ENCODE results near the gene CNIH2. TPM values are rescaled to one million over a fixed set of nuclear protein-coding genes. Genes with fewer than 3 reads are reported as not detected.
A peak's percentile ranks its signal among the peaks of the same experiment; 100 is the strongest.

CNIH2 gene
- total and polyA plus RNA-seq, 2 of the 8 experiments (the other 6 are each of a cell fraction or from before 2014, with no cell fraction given), result 12.5 to 15.8 TPM

- Histone ChIP-seq H3K36me3 (ENCODE audit: control insufficient read depth in 2 of 4, insufficient read depth in 4 of 4, low read length in 3 of 4) (no peaks in the 10 kb centered on the region), H3K27me3 (replicated peaks in 1 of 4; ENCODE audit: control insufficient read depth in 3 of 4, extremely low read depth in 1 of 4, insufficient read depth in 3 of 4, low read length in 3 of 4) (peaks cover 0 to 8% (median 5%) of the 10 kb centered on the region in 4 experiments; a peak in 3 of 7 replicates), H2AK5ac (ENCODE audit: low read depth, low read length) (no peak overlapping the region), H3K9ac (replicated peaks in 1 of 4; ENCODE audit: extremely low read depth in 1 of 4, low read depth in 3 of 4, low read length in 3 of 4) (no peak overlapping the region), H2BK15ac (ENCODE audit: low read length) (no peak overlapping the region), H3K79me1 (ENCODE audit: low read depth, low read length) (no peaks in the 10 kb centered on the region), H3K14ac (ENCODE audit: insufficient read length) (no peak overlapping the region), H4K91ac (replicated peaks; ENCODE audit: insufficient read length, low read length) (no peak overlapping the region), H3K56ac (replicated peaks; ENCODE audit: insufficient read length, low read depth, low read length) (no peak overlapping the region), H2BK5ac (ENCODE audit: low read depth, low read length) (no peak overlapping the region), H4K20me1 (replicated peaks in 1 of 2; ENCODE audit: control insufficient read depth in 1 of 2, insufficient read depth in 2 of 2, low read length in 2 of 2) (no peaks in the 10 kb centered on the region), H3K23ac (ENCODE audit: insufficient read length) (no peak overlapping the region), H3K4me2 (ENCODE audit: insufficient read depth in 1 of 2, low read depth in 2 of 2, low read length in 2 of 2) (no peak overlapping the region), H3K4me1 (replicated peaks in 1 of 4; ENCODE audit: control insufficient read depth in 3 of 4, insufficient read depth in 4 of 4, low read length in 3 of 4) (peaks cover 4 to 16% (median 11%) of the 10 kb centered on the region in 4 experiments), H2BK12ac (ENCODE audit: low read depth, low read length) (peak overlapping the region; percentile 17; the same call in 1 of the 2 replicates), H4K5ac (ENCODE audit: insufficient read length, low read depth, low read length) (no peak overlapping the region), H3K4ac (replicated peaks; ENCODE audit: insufficient read length, low read depth, low read length) (no peak overlapping the region), H2BK20ac (ENCODE audit: low read length) (no peak overlapping the region), H3K27ac (ENCODE audit: low read depth, low read length) (no peak overlapping the region), H3K4me3 (ENCODE audit: extremely low read depth in 1 of 4, insufficient read depth in 2 of 4, low read depth in 3 of 4, low read length in 4 of 4) (no peak overlapping the region), H2BK120ac (replicated peaks; ENCODE audit: low read depth, low read length) (no peak overlapping the region), H3K23me2 (ENCODE audit: low read depth, low read length) (peaks cover 3% of the 10 kb centered on the region; the same call in 1 of the 2 replicates), H3K18ac (ENCODE audit: extremely low read depth, low read length) (no peak overlapping the region), H2AFZ (ENCODE audit: low read length) (no peak overlapping the region), H3K9me3 (ENCODE audit: insufficient read depth in 2 of 2, low read depth in 1 of 2, low read length in 1 of 2) (no peaks in the 10 kb centered on the region), H4K8ac (ENCODE audit: extremely low read depth, insufficient read depth, low read length) (no peak overlapping the region), H3K79me2 (ENCODE audit: control insufficient read depth in 1 of 2, insufficient read depth in 2 of 2, low read length in 2 of 2) (no peaks in the 10 kb centered on the region)
- DNase-seq (ENCODE audit: low read depth in 1 of 2, low spot score in 2 of 2) (no peak), FAIRE-seq (no peak)
- WGBS, 2 experiments (ENCODE audit: extremely low coverage in 1 of 2, insufficient coverage in 1 of 2, insufficient read length in 1 of 2, insufficient replicate concordance in 2 of 2, low coverage in 1 of 2, low lambda C conversion rate in 2 of 2, missing lambda C conversion rate in 1 of 2), result 92% methylated on average over 11 of the region's 11 CpGs; no CpG with 5 or more reads in 1 of the 2 experiments
- ChIA-PET CTCF (ENCODE audit: partially characterized antibody) (interaction anchor here (1.2 to 2.0 kb wide), 15 partner anchors 10 to 101 kb away, joined by 3 to 48 read pairs (median 6); partner anchors contain the start of genes RIN1, TMEM151A and YIF1A), POLR2A (ENCODE audit: partially characterized antibody) (interaction anchor here (1.0 to 1.5 kb wide), 4 partner anchors 10 to 40 kb away, joined by 3 to 7 read pairs (median 4); partner anchors contain the start of genes BRMS1 and RIN1)
- TF ChIP-seq FOSL1 (IDR thresholded peaks at IDR 0.05; ENCODE audit: insufficient read depth, low read depth, low read length) (no peak), NRF1 (IDR thresholded peaks at IDR 0.05; ENCODE audit: low read depth, low read length) (no peak), SP1 (IDR thresholded peaks at IDR 0.05; ENCODE audit: low read depth, low read length) (no peak), TAF1 (IDR thresholded peaks at IDR 0.05; ENCODE audit: low read depth, low read length) (no peak), SIRT6 (IDR thresholded peaks at IDR 0.05; ENCODE audit: low read length) (no peak), EP300 (IDR thresholded peaks at IDR 0.05; ENCODE audit: borderline replicate concordance in 1 of 2, low read depth in 2 of 2, low read length in 2 of 2) (no peak), JUND (IDR thresholded peaks at IDR 0.05; ENCODE audit: low read length) (no peak), TAF7 (optimal IDR thresholded peaks at IDR 0.05; ENCODE audit: borderline replicate concordance, low read depth, low read length) (no peak)
Measured at GRCh38 chr11:66322732-66323427, 44.9 kb downstream of the CNIH2 start.

Measured in H1 (cell line).